ENCODE data around the gene ASZ1. TPM values are rescaled to one million over a fixed set of nuclear protein-coding genes. Genes with fewer than 3 reads are reported as not detected.

The ASZ1 gene
- total and polyA plus RNA-seq, 2 of the 4 experiments (the other 2 are of a cell fraction), result not detected

DNA sequence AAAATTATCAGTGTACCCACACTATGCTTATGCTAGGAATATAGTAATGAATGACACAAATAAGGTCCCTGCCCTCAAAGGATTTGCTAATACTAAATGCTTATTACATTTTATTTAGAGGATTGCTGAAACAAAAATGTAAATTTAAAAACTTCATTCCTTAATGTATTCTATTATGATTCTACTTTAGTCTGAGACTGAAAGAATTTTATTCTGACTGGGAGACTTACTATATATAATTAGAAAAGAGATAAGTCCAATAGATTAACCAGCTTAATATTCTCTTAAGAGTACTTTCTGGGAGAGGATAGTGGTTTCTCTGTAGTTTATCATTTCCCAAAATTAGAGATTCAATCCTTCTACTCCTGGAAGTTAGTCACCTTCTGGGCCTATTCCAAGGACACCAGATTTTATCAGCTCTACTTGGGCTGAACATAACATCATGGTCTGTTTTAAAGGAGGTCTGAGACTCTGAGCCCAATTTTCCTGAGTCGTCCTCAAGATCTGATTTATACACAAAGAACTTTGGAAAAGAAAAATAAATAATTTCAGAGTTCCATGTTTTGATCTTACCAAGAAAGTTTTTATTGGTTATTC lies 41.1 kb downstream of the ASZ1 start:
- no peak overlapping the region for H2AK9ac ChIP-seq (replicated peaks; ENCODE audit: low read depth, low read length, poor library complexity)
- no peak overlapping the region for H2AK5ac ChIP-seq (ENCODE audit: low read depth, low read length)
- 0 out of 2 replicates have a peak overlapping the region, but pooled peaks have one; percentile 14 for H2BK20ac ChIP-seq (ENCODE audit: low read depth, low read length)
- TF ChIP-seq SMC3 (IDR thresholded peaks at IDR 0.05; ENCODE audit: low read depth, low read length) (no peak), CTCF (conservative IDR thresholded peaks at IDR 0.05; ENCODE audit: low read depth, low read length) (no peak), CHD1 (IDR thresholded peaks at IDR 0.05; ENCODE audit: low read depth, low read length) (no peak), CEBPB (IDR thresholded peaks at IDR 0.05; ENCODE audit: low read depth, low read length) (no peak), RCOR1 (IDR thresholded peaks at IDR 0.05; ENCODE audit: insufficient replicate concordance, low read length) (no peak)
- H3K27ac ChIP-seq (ENCODE audit: insufficient read depth, low read length), result peak overlapping the region; percentile 64; the same call in 1 of the 2 replicates
- 0 out of 2 replicates have a peak overlapping the region, but pooled peaks have one; percentile 12 for H3K23ac ChIP-seq (ENCODE audit: low read depth, low read length)
- H3K18ac ChIP-seq (ENCODE audit: low read depth, low read length), result peak overlapping the region; percentile 72; the same call in 1 of the 2 replicates
- no peak overlapping the region for H4K8ac ChIP-seq (ENCODE audit: low read depth in 2 of 2, low read length in 2 of 2)
- H3K36me3 ChIP-seq (ENCODE audit: control insufficient read depth, insufficient read depth, low read length), result no peaks in the 10 kb centered on the region
- 0 out of 2 replicates have a peak overlapping the region, but pooled peaks have one; percentile 2 for H3K14ac ChIP-seq (replicated peaks; ENCODE audit: low read depth, low read length)
- CTCF ChIA-PET, result interaction anchor here (0.7 to 1.6 kb wide), 2 partner anchors 20 to 65 kb away, joined by 3 to 6 read pairs; no protein-coding TSS in a partner anchor
- peaks cover 2% of the 10 kb centered on the region; the same call in 1 of the 2 replicates for H3K9me3 ChIP-seq (ENCODE audit: control insufficient read depth, insufficient read depth, low read length)
- H2BK15ac ChIP-seq (ENCODE audit: low read depth, low read length), result no peak overlapping the region
- no peak overlapping the region for H2BK5ac ChIP-seq (ENCODE audit: low read depth, low read length, poor library complexity, severe bottlenecking)
- dilution Hi-C loops (cut with HindIII; ENCODE audit: low sequenced_read_pairs, unreplicated experiment) (no loop called here), in situ Hi-C loops (cut with MboI; ENCODE audit: low sequenced_read_pairs) (loop anchor here (10.0 kb wide), 1 partner anchor 451 kb away; no protein-coding TSS in a partner anchor), intact Hi-C loops (cut with micrococcal nuclease) (loop anchor here (1.0 to 5.0 kb wide), 4 partner anchors 173 to 455 kb away; no protein-coding TSS in a partner anchor)
- DNase-seq (peak; percentile 74), ATAC-seq (ENCODE audit: low read depth) (peak; percentile 66)
- H3K4me1 ChIP-seq (ENCODE audit: control insufficient read depth, insufficient read depth, low read length), result peaks cover 2% of the 10 kb centered on the region; the same call in 1 of the 2 replicates
- peak overlapping the region; percentile 39; the same call in 1 of the 2 replicates for H4K5ac ChIP-seq (ENCODE audit: low read depth, low read length)
- H3K56ac ChIP-seq (ENCODE audit: extremely low read depth, insufficient read depth, low read length), result no peak overlapping the region
- no CpG with 5 or more reads among the region's 1 CpG for WGBS, 2 experiments (ENCODE audit: extremely low coverage in 2 of 2, insufficient read length in 1 of 2)
- no peak overlapping the region for H2AFZ ChIP-seq (replicated peaks; ENCODE audit: low read length, poor library complexity)
- no TSS peak for BruUV-seq (replicated peaks)
- no peak overlapping the region for H3K4ac ChIP-seq (ENCODE audit: low read depth, low read length)
- no peaks in the 10 kb centered on the region for H3K79me1 ChIP-seq (ENCODE audit: low read depth in 1 of 2, low read length in 2 of 2)
- no peaks in the 10 kb centered on the region for H3K9me1 ChIP-seq (ENCODE audit: insufficient read depth, low read length)
- no peak overlapping the region for H3K4me3 ChIP-seq (ENCODE audit: insufficient read depth, low read depth, low read length)
- H2BK120ac ChIP-seq (ENCODE audit: low read depth, low read length), result peak overlapping the region; percentile 41
- H4K20me1 ChIP-seq (ENCODE audit: insufficient read depth, low read length), result no peaks in the 10 kb centered on the region
- H3K9ac ChIP-seq (ENCODE audit: low read depth, low read length), result no peak overlapping the region; the same call in 1 of the 2 replicates
- H4K91ac ChIP-seq (ENCODE audit: insufficient read depth, low read depth, low read length), result no peak overlapping the region
- H3K27me3 ChIP-seq (ENCODE audit: control insufficient read depth, insufficient read depth, low read length), result no peaks in the 10 kb centered on the region
- POLR2A ChIA-PET (ENCODE audit: unreplicated experiment), result no interaction called here
- no peak overlapping the region for H3K4me2 ChIP-seq (ENCODE audit: low read depth, low read length)
